K562 (cell line): ENCODE results near the gene CNTF. TPM values are rescaled to one million over a fixed set of nuclear protein-coding genes. Genes with fewer than 3 reads are reported as not detected.

Experiments
- BRF1 ChIP-seq: IDR thresholded peaks from 3 replicates; pipeline ENCODE4 v1.6.1; 2011; ENCODE audit warnings: borderline replicate concordance, mild to moderate bottlenecking; ENCODE audit not compliant: insufficient read length; ENCODE audit errors: extremely low read depth
- ETS2 ChIP-seq: IDR thresholded peaks from 2 replicates; pipeline ENCODE4 v1.6.1; 2016; ENCODE audit warnings: borderline replicate concordance, missing genetic modification characterization, mild to moderate bottlenecking, moderate library complexity, missing compliant biosample characterization; ENCODE audit not compliant: poor library complexity, severe bottlenecking
- HNRNPL ChIP-seq: fragments of 200-400 bp; formaldehyde crosslinking; IDR thresholded peaks from 2 replicates; pipeline ENCODE4 v1.6.1; 2017; ENCODE audit warnings: low read depth, mild to moderate bottlenecking, low read length
- MAFG ChIP-seq: fragments of 450-650 bp; conservative IDR thresholded peaks from 2 replicates; pipeline ENCODE4 v1.6.1; 2016; ENCODE audit warnings: missing genetic modification characterization, missing compliant biosample characterization
- MEF2D ChIP-seq: conservative IDR thresholded peaks from 2 replicates; pipeline ENCODE4 v1.6.1; 2016; ENCODE audit warnings: low read depth, missing genetic modification characterization, missing compliant biosample characterization
- NCOA6 ChIP-seq: fragments of 450-650 bp; IDR thresholded peaks from 2 replicates; pipeline ENCODE4 v1.6.1; 2017; ENCODE audit warnings: mild to moderate bottlenecking
- NFE2L1 ChIP-seq: fragments of 450-650 bp; IDR thresholded peaks from 2 replicates; pipeline ENCODE4 v1.6.1; 2016; ENCODE audit warnings: missing genetic modification characterization, low read depth, mild to moderate bottlenecking, missing compliant biosample characterization, moderate library complexity, borderline replicate concordance
- POLR3A ChIP-seq: IDR thresholded peaks from 2 replicates; pipeline ENCODE4 v1.6.1; 2011; ENCODE audit warnings: borderline replicate concordance, mild to moderate bottlenecking, moderate library complexity; ENCODE audit not compliant: insufficient read length, insufficient read depth; ENCODE audit errors: extremely low read depth
- RFX5 ChIP-seq: IDR thresholded peaks from 2 replicates; pipeline ENCODE4 v1.6.1; 2011; ENCODE audit warnings: low read depth, mild to moderate bottlenecking, improper control_type of control experiment, low read length
- RNF219 ChIP-seq: fragments of 250-450 bp; sonication (Bioruptor Pico); IDR thresholded peaks from 2 replicates; pipeline ENCODE4 v1.5.0; 2022; ENCODE audit warnings: mild to moderate bottlenecking
- SAP30 ChIP-seq: fragments of 200-600 bp; sonication (generic); IDR thresholded peaks from 2 replicates; pipeline ENCODE4 v1.6.1; 2012; ENCODE audit warnings: borderline replicate concordance, low read depth, mild to moderate bottlenecking, moderate library complexity, low read length, control low read depth, inconsistent platforms; ENCODE audit not compliant: insufficient read depth, poor library complexity, severe bottlenecking
- ZKSCAN3 ChIP-seq: fragments of 250-450 bp; sonication (Bioruptor Pico); IDR thresholded peaks from 2 replicates; pipeline ENCODE4 v1.4.0; 2020
- ZNF124 ChIP-seq: sonication (generic); formaldehyde crosslinking; IDR thresholded peaks from 2 replicates; pipeline ENCODE4 v1.8.1; 2022; ENCODE audit warnings: missing genetic modification reagents
- ZNF232 ChIP-seq: sonication (generic); formaldehyde crosslinking; IDR thresholded peaks from 2 replicates; pipeline ENCODE4 v1.8.0; 2022; ENCODE audit warnings: mild to moderate bottlenecking, missing genetic modification reagents
- ZNF347 ChIP-seq: fragments of 450-650 bp; formaldehyde crosslinking; IDR thresholded peaks from 2 replicates; pipeline ENCODE4 v1.4.0; 2020; ENCODE audit warnings: low read depth, mild to moderate bottlenecking, moderate library complexity
- ZNF354B ChIP-seq: fragments of 250-450 bp; sonication (Bioruptor Pico); IDR thresholded peaks from 2 replicates; pipeline ENCODE4 v1.4.0; 2020
- ZNF518B ChIP-seq: fragments of 250-450 bp; sonication (Bioruptor Pico); IDR thresholded peaks from 2 replicates; pipeline ENCODE4 v1.5.0; 2021; ENCODE audit warnings: mild to moderate bottlenecking, moderate library complexity
- ZNF717 ChIP-seq: fragments of 250-450 bp; sonication (Bioruptor Pico); IDR thresholded peaks from 2 replicates; pipeline ENCODE4 v1.5.0; 2021
- polyA plus RNA-seq, 8 experiments: library from polyadenylated mRNA; depleted of rRNA in 4 of 8; stranded (reverse) in 5 of 8; unstranded in 3 of 8; fragments of >200 nt; fragmentation: Nextera tagmentation in 2 of 8; fragmentation: Illumina TruSeq in 1 of 8; extraction: Ambion mirVana in 2 of 8; extraction: Trizol in 1 of 8; gene quantifications; 2 replicates each; pipeline versions ENCODE4 v1.2.1 to v1.2.3, GENCODE V29; 2011 to 2014; ENCODE audit warnings: inconsistent platforms in 1 of 8, missing spikeins in 1 of 8
- total RNA-seq, 7 experiments: library from RNA; depleted of rRNA in 6 of 7; stranded (reverse); fragments of >200 nt in 6 of 7; fragmentation: Illumina TruSeq in 2 of 7; extraction: Trizol in 2 of 7; gene quantifications; 2 replicates each; pipeline versions ENCODE4 v1.2.1 to v1.2.3, GENCODE V29; 2011 to 2021; ENCODE audit warnings: low replicate concordance in 1 of 7
- TF ChIP-seq, protein P1 (sequence below): IDR thresholded peaks from 2 replicates; pipeline ENCODE4 v1.6.1; 2016; ENCODE audit warnings: missing genetic modification characterization, missing compliant biosample characterization

CNTF gene
- total and polyA plus RNA-seq, 9 of the 15 experiments (the other 6 are each of a cell fraction or from before 2014, with no cell fraction given), result 0.17 to 5.0 (median 2.3) TPM

DNA sequence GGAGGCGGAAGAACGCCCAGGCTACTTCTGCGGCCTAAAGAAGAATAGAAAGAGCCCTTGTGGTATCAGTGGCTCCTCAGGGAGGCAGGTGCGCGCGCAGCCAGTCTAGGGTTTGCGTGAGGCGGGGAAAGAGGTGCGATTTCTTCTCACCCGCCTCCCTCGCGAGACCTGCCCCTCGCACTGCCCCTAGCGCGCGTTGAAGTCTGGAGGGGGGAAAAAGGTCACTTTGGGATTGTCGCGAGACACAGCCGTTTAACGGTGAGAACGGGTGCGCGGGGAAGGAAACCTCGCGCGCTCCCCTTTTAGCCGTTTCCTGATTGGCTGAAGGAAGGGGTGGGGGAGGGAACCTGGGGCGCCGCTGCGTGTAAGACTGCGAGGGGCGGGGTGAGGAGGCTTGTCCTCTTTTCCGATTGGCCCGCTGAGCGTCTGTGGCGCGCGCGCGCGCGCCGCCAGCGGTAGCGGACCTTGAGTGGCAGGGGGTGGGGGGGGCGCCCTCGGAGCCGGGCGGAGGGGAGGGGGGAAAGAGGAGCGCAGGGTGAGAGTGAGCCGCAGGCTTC is 43.8 kb upstream of the CNTF start, which contains the start of gene ZFP91 (continued):
- TF ChIP-seq ZNF354B (CRISPR knock-in tag) (no peak), ZNF124 (CRISPR knock-in tag) (no peak), RNF219 (CRISPR knock-in tag) (no peak), ZKSCAN3 (CRISPR knock-in tag) (no peak), MAFG (tag) (no peak), ZNF347 (CRISPR knock-in tag) (no peak), ZNF232 (no peak), ZNF518B (no peak), ZNF717 (CRISPR knock-in tag) (no peak), MEF2D (no peak), NCOA6 (no peak), ETS2 (no peak), BRF1 (no peak), HNRNPL (no peak), NFE2L1 (no peak), RFX5 (no peak), SAP30 (no peak), POLR3A (no peak)
- TF ChIP-seq, protein P1, sequence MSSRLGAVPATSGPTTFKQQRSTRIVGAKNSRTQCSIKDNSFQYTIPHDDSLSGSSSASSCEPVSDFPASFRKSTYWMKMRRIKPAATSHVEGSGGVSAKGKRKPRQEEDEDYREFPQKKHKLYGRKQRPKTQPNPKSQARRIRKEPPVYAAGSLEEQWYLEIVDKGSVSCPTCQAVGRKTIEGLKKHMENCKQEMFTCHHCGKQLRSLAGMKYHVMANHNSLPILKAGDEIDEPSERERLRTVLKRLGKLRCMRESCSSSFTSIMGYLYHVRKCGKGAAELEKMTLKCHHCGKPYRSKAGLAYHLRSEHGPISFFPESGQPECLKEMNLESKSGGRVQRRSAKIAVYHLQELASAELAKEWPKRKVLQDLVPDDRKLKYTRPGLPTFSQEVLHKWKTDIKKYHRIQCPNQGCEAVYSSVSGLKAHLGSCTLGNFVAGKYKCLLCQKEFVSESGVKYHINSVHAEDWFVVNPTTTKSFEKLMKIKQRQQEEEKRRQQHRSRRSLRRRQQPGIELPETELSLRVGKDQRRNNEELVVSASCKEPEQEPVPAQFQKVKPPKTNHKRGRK, result no peak
